GM13977 (cell line): ENCODE results near the gene SHOX.

Experiments used
- DNase-seq: peaks from one replicate; pipeline ENCODE4 v3.0.0; 2012; ENCODE audit warnings: low spot score
- in situ Hi-C: fragments of 300-500 bp; cut with MboI; formaldehyde crosslinking; loops from one replicate; pipeline ENCODE4 v1.12.0; 2022; ENCODE audit warnings: low sequenced_read_pairs, low pct_unique_long_range_greater_than_20kb, mixed read lengths, inconsistent platforms; ENCODE audit not compliant: unreplicated experiment
- TF ChIP-seq, protein P1 (sequence below): IDR thresholded peaks from 2 replicates; pipeline ENCODE4 v1.5.1; 2012; ENCODE audit warnings: mild to moderate bottlenecking, control low read depth; ENCODE audit not compliant: insufficient read depth; ENCODE audit errors: extremely low read depth, missing control alignments

SHOX gene

DNA sequence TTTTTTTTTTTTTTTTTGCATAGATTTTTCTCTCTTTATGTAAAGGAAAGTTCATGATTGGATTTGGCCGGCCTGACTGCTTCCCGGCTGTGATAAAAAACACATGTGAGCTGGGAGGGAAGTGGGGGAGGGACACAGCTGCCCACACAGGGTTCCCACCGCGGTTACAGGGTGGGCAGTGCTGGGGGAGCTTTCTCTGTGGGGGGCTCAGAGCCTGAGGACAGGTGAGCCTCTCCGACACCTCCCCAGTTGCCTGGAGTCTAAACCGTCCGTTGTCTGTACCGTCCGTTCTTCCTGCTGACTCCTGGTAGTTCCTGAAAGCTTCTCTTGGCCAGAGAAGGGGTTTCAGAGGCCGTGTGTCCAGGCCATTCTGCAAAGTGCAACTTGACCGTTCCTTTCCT lies 21.8 kb downstream of the SHOX start:
- no peak for DNase-seq
- TF ChIP-seq, protein P1, sequence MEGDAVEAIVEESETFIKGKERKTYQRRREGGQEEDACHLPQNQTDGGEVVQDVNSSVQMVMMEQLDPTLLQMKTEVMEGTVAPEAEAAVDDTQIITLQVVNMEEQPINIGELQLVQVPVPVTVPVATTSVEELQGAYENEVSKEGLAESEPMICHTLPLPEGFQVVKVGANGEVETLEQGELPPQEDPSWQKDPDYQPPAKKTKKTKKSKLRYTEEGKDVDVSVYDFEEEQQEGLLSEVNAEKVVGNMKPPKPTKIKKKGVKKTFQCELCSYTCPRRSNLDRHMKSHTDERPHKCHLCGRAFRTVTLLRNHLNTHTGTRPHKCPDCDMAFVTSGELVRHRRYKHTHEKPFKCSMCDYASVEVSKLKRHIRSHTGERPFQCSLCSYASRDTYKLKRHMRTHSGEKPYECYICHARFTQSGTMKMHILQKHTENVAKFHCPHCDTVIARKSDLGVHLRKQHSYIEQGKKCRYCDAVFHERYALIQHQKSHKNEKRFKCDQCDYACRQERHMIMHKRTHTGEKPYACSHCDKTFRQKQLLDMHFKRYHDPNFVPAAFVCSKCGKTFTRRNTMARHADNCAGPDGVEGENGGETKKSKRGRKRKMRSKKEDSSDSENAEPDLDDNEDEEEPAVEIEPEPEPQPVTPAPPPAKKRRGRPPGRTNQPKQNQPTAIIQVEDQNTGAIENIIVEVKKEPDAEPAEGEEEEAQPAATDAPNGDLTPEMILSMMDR = no peak
- in situ Hi-C loops = no loop called here

DNA sequence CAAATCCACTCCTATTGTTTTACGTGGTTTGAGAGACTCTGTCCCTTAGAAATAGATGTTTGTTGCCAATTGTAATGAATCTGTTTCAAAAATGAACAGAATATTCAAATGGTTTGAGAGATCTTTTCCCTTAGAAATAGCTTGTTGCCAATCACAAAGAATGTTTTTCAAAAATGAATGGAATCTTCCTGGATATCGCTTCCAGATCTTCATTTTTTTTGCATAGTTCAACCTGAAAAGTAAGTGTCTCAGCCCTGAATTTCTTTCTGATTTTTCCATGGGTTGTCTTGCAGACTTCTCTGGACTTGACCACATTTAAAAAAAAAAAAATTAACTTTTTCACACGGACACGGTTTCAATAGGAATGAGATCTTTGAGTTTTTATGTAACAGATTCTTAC lies 22.7 kb downstream of the SHOX start:
- in situ Hi-C loops = no loop called here
- TF ChIP-seq, protein P1 = no peak
- no peak for DNase-seq

DNA sequence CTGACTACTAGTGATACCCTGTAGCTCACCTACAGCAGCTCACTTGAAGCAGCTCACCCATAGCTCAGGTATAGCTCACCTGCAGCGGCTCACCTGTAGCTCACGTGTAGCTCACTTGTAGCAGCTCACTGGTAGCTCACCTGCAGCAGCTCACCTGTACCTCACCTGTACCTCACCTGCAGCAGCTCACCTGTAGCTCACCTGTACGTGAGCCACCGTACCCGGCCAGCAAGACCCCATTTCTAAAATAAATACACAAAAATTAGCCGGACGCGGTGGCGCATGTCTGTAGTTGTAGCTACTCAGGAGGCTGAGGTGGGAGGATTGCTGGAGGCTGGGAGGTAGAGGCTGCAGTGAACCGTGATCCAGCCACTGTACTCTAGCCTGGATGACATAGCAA lies 30.6 kb downstream of the SHOX start:
- TF ChIP-seq, protein P1 = no peak
- in situ Hi-C loops = no loop called here
- no peak for DNase-seq

DNA sequence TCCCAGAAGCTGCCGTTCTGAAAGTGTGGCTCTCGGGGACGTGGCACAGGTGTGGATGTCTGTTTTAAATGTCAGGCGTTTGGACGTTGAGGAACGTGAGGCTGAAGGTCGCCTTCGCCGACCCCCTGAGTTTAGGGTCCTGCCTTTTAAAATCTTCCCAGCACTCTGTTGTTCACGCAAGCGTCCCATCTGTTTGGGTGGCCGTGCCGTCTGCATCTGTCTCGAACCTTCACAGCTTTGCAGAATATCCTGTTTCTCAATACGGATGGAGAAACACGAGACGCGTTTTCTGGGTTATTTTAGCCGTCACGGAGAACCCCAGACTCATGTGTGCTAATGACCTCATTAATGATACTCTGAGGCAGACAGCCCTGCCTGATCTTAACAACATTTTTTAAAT lies 31.5 kb downstream of the SHOX start:
- TF ChIP-seq, protein P1 = no peak
- no peak for DNase-seq
- in situ Hi-C loops = no loop called here

DNA sequence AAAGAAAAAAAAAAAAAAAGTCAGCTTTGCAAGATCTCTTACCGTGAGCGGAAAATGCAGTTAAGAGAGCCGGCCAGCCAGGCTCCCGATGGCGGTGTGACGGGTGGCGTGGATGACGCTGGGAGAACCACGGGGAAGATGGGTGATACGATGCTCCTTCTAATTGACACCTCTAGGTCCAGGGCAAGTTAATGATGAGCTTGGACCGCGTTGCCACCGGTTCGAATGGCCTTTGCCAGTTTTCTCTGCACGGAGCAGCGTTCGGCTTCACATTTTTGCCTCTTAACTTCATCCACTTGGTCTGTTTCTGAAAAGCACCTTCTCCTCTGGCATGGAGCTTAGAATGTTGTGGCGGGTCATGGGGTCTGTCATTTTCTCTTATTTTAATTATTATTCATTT lies 33.2 kb downstream of the SHOX start:
- in situ Hi-C loops = no loop called here
- TF ChIP-seq, protein P1 = no peak
- no peak for DNase-seq

DNA sequence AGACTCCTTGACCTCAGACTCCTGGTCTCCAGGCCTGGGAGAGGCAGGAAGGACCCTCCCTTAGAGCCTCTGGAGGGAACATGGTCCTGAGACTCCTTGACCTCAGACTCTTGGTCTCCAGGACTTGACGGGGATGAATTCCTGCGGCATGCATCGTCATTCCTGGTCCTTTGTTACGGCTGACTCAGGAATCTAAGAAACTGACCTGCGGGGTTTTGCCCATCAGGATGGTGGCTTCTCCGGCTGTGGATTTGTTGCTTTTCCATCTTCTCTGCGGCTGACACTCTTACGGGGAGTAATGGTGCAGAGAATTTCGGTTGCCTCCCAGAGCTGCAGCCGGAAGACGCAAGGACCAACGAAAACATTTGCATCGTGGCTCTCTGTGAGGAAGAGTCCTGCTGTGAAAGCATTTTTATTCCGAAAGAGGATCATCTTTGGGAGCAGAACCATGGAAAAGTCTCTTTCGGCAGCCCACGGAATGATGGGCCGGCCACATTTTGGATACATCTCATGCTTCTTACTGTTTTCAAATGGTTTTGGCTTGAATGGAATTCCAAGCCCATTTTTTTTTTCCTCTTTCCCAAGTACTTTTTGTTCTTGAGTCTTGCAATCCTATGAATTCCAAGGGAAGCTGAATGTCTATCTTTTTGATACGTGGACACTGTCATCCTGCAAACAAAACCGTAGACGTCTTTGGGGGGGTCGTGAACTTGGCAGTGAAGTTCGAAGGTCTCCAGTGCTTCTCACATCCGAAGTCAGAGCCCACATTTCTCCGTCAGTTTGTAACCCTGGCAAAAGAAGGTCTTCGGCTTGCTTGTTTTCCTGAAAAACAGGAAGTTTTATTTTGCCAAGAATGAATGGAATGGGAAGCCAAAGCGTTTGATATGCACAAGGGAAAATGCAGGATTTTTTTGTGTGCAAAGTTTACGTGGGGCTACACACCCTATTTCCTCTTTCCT lies 36.5 kb downstream of the SHOX start:
- in situ Hi-C loops = no loop called here

More for the DNA sequence above, 36.5 kb downstream of the SHOX start:
- TF ChIP-seq, protein P1 = no peak
- DNase-seq = no peak
